SK-N-SH (cell line): ENCODE measurements around the gene GSTT2.
"Not testable (repeated sequence)": the region's sequence is repeated elsewhere in the genome, so short reads cannot be mapped to it uniquely, and the experiment has no call there.

Experiments used
- CTCF ChIP-seq: fragments of 200-600 bp; sonication (generic); IDR thresholded peaks from 2 replicates; pipeline ENCODE4 v1.6.1; 2017; ENCODE audit warnings: antibody characterized with exemption, mild to moderate bottlenecking, moderate library complexity
- EZH2phosphoT487 ChIP-seq: fragments of 200-600 bp; sonication (generic); IDR thresholded peaks from 2 replicates; pipeline ENCODE4 v1.6.1; 2017; ENCODE audit warnings: low read depth, mixed run types, mild to moderate bottlenecking, antibody characterized with exemption, moderate library complexity, borderline replicate concordance
- GABPA ChIP-seq: IDR thresholded peaks from 2 replicates; pipeline ENCODE4 v1.4.0; 2012; ENCODE audit warnings: low read depth, mild to moderate bottlenecking
- JUND ChIP-seq: IDR thresholded peaks from 2 replicates; pipeline ENCODE4 v1.4.0; 2012
- NFIC ChIP-seq: IDR thresholded peaks from 2 replicates; pipeline ENCODE4 v1.4.0; 2012; ENCODE audit warnings: borderline replicate concordance
- POLR2AphosphoS5 ChIP-seq: IDR thresholded peaks from 2 replicates; pipeline ENCODE4 v1.6.1; 2012; ENCODE audit warnings: low read depth, low read length
- RCOR1 ChIP-seq: fragments of 150-350 bp; IDR thresholded peaks from 2 replicates; pipeline ENCODE4 v1.6.1; 2017; ENCODE audit warnings: antibody characterized with exemption, low read length
- RXRA ChIP-seq: IDR thresholded peaks from 2 replicates; pipeline ENCODE4 v1.4.0; 2012; ENCODE audit warnings: low read depth, mild to moderate bottlenecking, borderline replicate concordance
- TEAD4 ChIP-seq: IDR thresholded peaks from 2 replicates; pipeline ENCODE4 v1.4.0; 2012; ENCODE audit warnings: mild to moderate bottlenecking, borderline replicate concordance; ENCODE audit not compliant: insufficient read depth
- TF ChIP-seq, protein P1 (sequence below): IDR thresholded peaks from 2 replicates; pipeline ENCODE4 v1.4.0; 2012; ENCODE audit warnings: low read depth

DNA sequence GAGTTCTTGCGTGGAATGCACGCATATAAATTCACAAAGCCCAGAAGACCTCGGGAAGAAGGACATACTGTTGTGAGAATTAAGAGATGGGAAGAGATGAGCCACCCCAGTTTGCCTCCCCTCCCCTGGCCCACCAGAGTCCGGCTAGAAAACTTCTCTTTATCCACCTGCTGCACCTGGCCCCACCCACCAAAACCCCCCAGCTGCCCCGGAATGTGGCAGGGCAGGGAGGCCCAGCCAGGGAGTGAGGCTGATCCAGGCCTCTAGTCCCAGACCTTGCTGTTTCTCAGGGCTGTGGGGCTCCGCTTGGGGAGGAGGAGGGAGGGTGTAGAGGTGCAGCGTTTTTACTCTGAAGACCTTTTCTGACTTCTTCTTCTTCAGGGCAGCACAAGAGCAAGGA is 633 bp downstream of the GSTT2 start:
- not testable (repeated sequence) for TF ChIP-seq CTCF, NFIC, JUND, EZH2phosphoT487, POLR2AphosphoS5, GABPA, RXRA, TEAD4, RCOR1
- TF ChIP-seq, protein P1, sequence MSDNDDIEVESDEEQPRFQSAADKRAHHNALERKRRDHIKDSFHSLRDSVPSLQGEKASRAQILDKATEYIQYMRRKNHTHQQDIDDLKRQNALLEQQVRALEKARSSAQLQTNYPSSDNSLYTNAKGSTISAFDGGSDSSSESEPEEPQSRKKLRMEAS: not testable (repeated sequence)
